ENCODE measurements around the gene SIN3A. TPM values are rescaled to one million over a fixed set of nuclear protein-coding genes. Genes with fewer than 3 reads are reported as not detected.
A peak's percentile ranks its signal among the peaks of the same experiment; 100 is the strongest.

Gene SIN3A
- total RNA-seq, 3 donors from 2014 or later, result 52.6 to 75.3 (median 60.6) TPM

GRCh38 chr15:75356517-75356916 is 95.0 kb downstream of the SIN3A start:
- no peak for TF ChIP-seq CTCF (IDR thresholded peaks at IDR 0.05)
- Histone ChIP-seq H3K36me3 (ENCODE audit: low read depth) (no peaks in the 10 kb centered on the region), H3K4me3 (no peak overlapping the region), H3K9me3 (no peaks in the 10 kb centered on the region), H3K4me1 (ENCODE audit: low read depth) (no peaks in the 10 kb centered on the region)
- ATAC-seq (no peak), DNase-seq (no peak)
- intact Hi-C loops (cut with DNase I, micrococcal nuclease), result no loop called here

GRCh38 chr15:75356006-75356405 is 95.5 kb downstream of the SIN3A start:
- Histone ChIP-seq H3K36me3 (ENCODE audit: low read depth) (no peaks in the 10 kb centered on the region), H3K4me3 (no peak overlapping the region), H3K9me3 (no peaks in the 10 kb centered on the region), H3K4me1 (ENCODE audit: low read depth) (no peaks in the 10 kb centered on the region)
- DNase-seq, result peak in 1 of 3 donors; percentile 53
- no peak for ATAC-seq
- TF ChIP-seq CTCF (IDR thresholded peaks at IDR 0.05), result no peak
- intact Hi-C loops (cut with DNase I, micrococcal nuclease), result no loop called here

GRCh38 chr15:75355369-75355768 is 96.1 kb downstream of the SIN3A start:
- DNase-seq (no peak), ATAC-seq (no peak)
- no peaks in the 10 kb centered on the region for H3K4me1 ChIP-seq (ENCODE audit: low read depth)
- no peak for TF ChIP-seq CTCF (IDR thresholded peaks at IDR 0.05)
- H3K9me3 ChIP-seq, result no peaks in the 10 kb centered on the region
- H3K36me3 ChIP-seq (ENCODE audit: low read depth), result no peaks in the 10 kb centered on the region
- no peak overlapping the region for H3K4me3 ChIP-seq
- intact Hi-C loops (cut with DNase I, micrococcal nuclease), result no loop called here

- Histone ChIP-seq H3K4me3 (no peak overlapping the region), H3K9me3 (no peaks in the 10 kb centered on the region), H3K4me1 (ENCODE audit: low read depth) (no peaks in the 10 kb centered on the region), H3K36me3 (ENCODE audit: low read depth) (no peaks in the 10 kb centered on the region)
- DNase-seq (no peak), ATAC-seq (no peak)
- TF ChIP-seq CTCF (IDR thresholded peaks at IDR 0.05), result no peak
- intact Hi-C loops (cut with DNase I, micrococcal nuclease), result no loop called here
These were observed 97.0 kb downstream of the SIN3A start for GRCh38 chr15:75354454-75354853.

GRCh38 chr15:75353604-75354003 is 97.9 kb downstream of the SIN3A start:
- DNase-seq, result no peak
- Histone ChIP-seq H3K36me3 (ENCODE audit: low read depth) (no peaks in the 10 kb centered on the region), H3K9me3 (no peaks in the 10 kb centered on the region), H3K4me3 (no peak overlapping the region), H3K4me1 (ENCODE audit: low read depth) (peaks cover 4% of the 10 kb centered on the region)
- no peak for ATAC-seq
- no peak for TF ChIP-seq CTCF (IDR thresholded peaks at IDR 0.05)
- intact Hi-C loops (cut with DNase I, micrococcal nuclease), result no loop called here
